A549 (cell line): ENCODE results near the gene SPIRE1. TPM values are rescaled to one million over a fixed set of nuclear protein-coding genes. Genes with fewer than 3 reads are reported as not detected.

Experiments
- ATAC-seq, 2 experiments: fragments of 200-7000 bp in 1 of 2; fragments of >200 bp in 1 of 2; cut with Nextera tagmentation in 1 of 2; cut with Tn5 transposase in 1 of 2; 3 replicates each; pipeline versions ENCODE4 v1.8.0 to v1.9.1; 2018 to 2020; ENCODE audit warnings: mild to moderate bottlenecking in 1 of 2, moderate library complexity in 1 of 2
- CTCF ChIA-PET: fragments of 300-600 bp; sonication (Branson Sonifier 250); formaldehyde crosslinking; extraction: SDS; loops from one replicate; lab custom pipeline; 2021; ENCODE audit warnings: antibody characterized with exemption, inconsistent platforms; lab: Yijun Ruan, JAX
- POLR2A ChIA-PET: fragments of 350-600 bp; formaldehyde crosslinking; extraction: SDS; loops from one replicate; lab custom pipeline; 2021; ENCODE audit warnings: antibody characterized with exemption, inconsistent platforms; lab: Yijun Ruan, JAX
- DNase-seq, 2 experiments: peaks; one replicate each; pipeline versions ENCODE4 v3.0.0 to v3.0.0-alpha.2; 2011 to 2016; ENCODE audit warnings: low read depth in 1 of 2, low spot score in 1 of 2
- FAIRE-seq: peaks from 2 replicates; lab custom pipeline; 2011; peaks lifted over from hg19 to GRCh38; lab: Jason Lieb, UNC
- H3K27ac ChIP-seq, 2 experiments: fragments of >200 bp; sonication (Bioruptor Twin); formaldehyde crosslinking; 3 replicates each; pipeline ENCODE4 v1.5.1; 2016 to 2017
- H3K4me1 ChIP-seq: fragments of >200 bp; sonication (Bioruptor Twin); formaldehyde crosslinking; 3 replicates; pipeline ENCODE4 v1.6.1; 2016
- H3K4me2 ChIP-seq: fragments of >200 bp; sonication (Bioruptor Twin); formaldehyde crosslinking; 3 replicates; pipeline ENCODE4 v1.6.1; 2016
- H3K4me3 ChIP-seq: fragments of >200 bp; sonication (Bioruptor Twin); formaldehyde crosslinking; 3 replicates; pipeline ENCODE4 v1.5.1; 2016
- H3K9me3 ChIP-seq: fragments of >200 bp; sonication (Bioruptor Twin); formaldehyde crosslinking; 3 replicates; pipeline ENCODE4 v1.6.1; 2016
- CEBPB ChIP-seq, 2 experiments: fragments of >200 bp in 1 of 2; sonication (Bioruptor Twin) in 1 of 2; formaldehyde crosslinking in 1 of 2; IDR thresholded peaks; 2 replicates each; pipeline ENCODE4 v1.6.1; 2012 to 2016
- EHF ChIP-seq: fragments of 250-450 bp; sonication (Bioruptor Pico); IDR thresholded peaks from 2 replicates; pipeline ENCODE4 v1.5.0; 2020; ENCODE audit warnings: mild to moderate bottlenecking
- EP300 ChIP-seq, 2 experiments: fragments of >200 bp; sonication (Bioruptor Twin); formaldehyde crosslinking; IDR thresholded peaks; 2 replicates in 1 of 2; 3 replicates in 1 of 2; pipeline ENCODE4 v1.6.1; 2016 to 2017
- FOSB ChIP-seq: fragments of 250-450 bp; sonication (Bioruptor Pico); IDR thresholded peaks from 2 replicates; pipeline ENCODE4 v1.5.0; 2020; ENCODE audit warnings: mild to moderate bottlenecking, moderate library complexity
- HDAC2 ChIP-seq: fragments of 200-600 bp; sonication (generic); IDR thresholded peaks from 2 replicates; pipeline ENCODE4 v1.6.1; 2016
- HOXA7 ChIP-seq: fragments of 250-450 bp; sonication (Bioruptor Pico); IDR thresholded peaks from 2 replicates; pipeline ENCODE4 v1.5.0; 2020; ENCODE audit warnings: mild to moderate bottlenecking, moderate library complexity
- HOXB13 ChIP-seq: fragments of 250-450 bp; sonication (Bioruptor Pico); IDR thresholded peaks from 2 replicates; pipeline ENCODE4 v1.5.0; 2020; ENCODE audit warnings: low read depth, mild to moderate bottlenecking, moderate library complexity
- MAFK ChIP-seq: fragments of 450-650 bp; IDR thresholded peaks from 2 replicates; pipeline ENCODE4 v1.6.1; 2014; ENCODE audit not compliant: partially characterized antibody
- NPAS2 ChIP-seq: fragments of 250-450 bp; sonication (Bioruptor Pico); IDR thresholded peaks from 2 replicates; pipeline ENCODE4 v1.8.0; 2022; ENCODE audit warnings: mild to moderate bottlenecking, moderate library complexity, borderline replicate concordance
- PHF8 ChIP-seq: fragments of 200-600 bp; sonication (generic); IDR thresholded peaks from 2 replicates; pipeline ENCODE4 v1.6.1; 2016; ENCODE audit warnings: low read depth, mild to moderate bottlenecking, antibody characterized with exemption, moderate library complexity, borderline replicate concordance
- POLR2AphosphoS2 ChIP-seq: conservative IDR thresholded peaks from 2 replicates; pipeline ENCODE4 v1.6.1; 2012; ENCODE audit warnings: low read length, improper control_type of control experiment, inconsistent platforms
- RCOR1 ChIP-seq: fragments of 150-350 bp; IDR thresholded peaks from 2 replicates; pipeline ENCODE4 v1.6.1; 2014; ENCODE audit warnings: antibody characterized with exemption, low read length, low read depth
- RFX5 ChIP-seq: fragments of 450-650 bp; IDR thresholded peaks from 2 replicates; pipeline ENCODE4 v1.7.1; 2014; ENCODE audit warnings: antibody characterized with exemption, mild to moderate bottlenecking, moderate library complexity
- SMC3 ChIP-seq: fragments of >200 bp; sonication (Bioruptor Twin); formaldehyde crosslinking; IDR thresholded peaks from 3 replicates; pipeline ENCODE4 v1.6.1; 2018; ENCODE audit warnings: inconsistent platforms
- TFCP2L1 ChIP-seq: fragments of 250-450 bp; sonication (Bioruptor Pico); IDR thresholded peaks from 2 replicates; pipeline ENCODE4 v1.5.0; 2021; ENCODE audit warnings: mild to moderate bottlenecking
- TP53 ChIP-seq: fragments of 250-450 bp; sonication (Bioruptor Pico); IDR thresholded peaks from 2 replicates; pipeline ENCODE4 v1.5.0; 2021; ENCODE audit warnings: mild to moderate bottlenecking, moderate library complexity
- ZC3H11A ChIP-seq: fragments of 450-650 bp; IDR thresholded peaks from 2 replicates; pipeline ENCODE4 v1.6.1; 2014; ENCODE audit warnings: antibody characterized with exemption, mild to moderate bottlenecking
- ZSCAN20 ChIP-seq: fragments of 250-450 bp; sonication (Bioruptor Pico); IDR thresholded peaks from 2 replicates; pipeline ENCODE4 v1.8.0; 2022; ENCODE audit warnings: mild to moderate bottlenecking, moderate library complexity
- WGBS: methylation state at CpG from one replicate; pipeline ENCODE4 v1.1.6; 2017; ENCODE audit errors: missing lambda C conversion rate; 5-methylcytosine and 5-hydroxymethylcytosine counted together
- polyA plus RNA-seq, 4 experiments: library from polyadenylated mRNA; depleted of rRNA in 3 of 4; stranded (reverse); fragments of >200 nt; fragmentation: RNase III in 1 of 4; extraction: RNeasy Plus Mini Kit Qiagen cat#74134 plus additional on column Dnase treatment in 1 of 4; gene quantifications; 2 replicates in 3 of 4; 3 replicates in 1 of 4; pipeline ENCODE4 v1.2.3, GENCODE V29; 2011 to 2017
- TF ChIP-seq, protein P1 (sequence below): IDR thresholded peaks from 2 replicates; pipeline ENCODE4 v1.6.1; 2012; ENCODE audit warnings: low read depth, borderline replicate concordance
- TF ChIP-seq, protein P2 (sequence below): fragments of >200 bp; sonication (Bioruptor Twin); formaldehyde crosslinking; IDR thresholded peaks from 3 replicates; pipeline ENCODE4 v1.6.1; 2016
- TF ChIP-seq, protein P3 (sequence below): fragments of >200 bp; sonication (Bioruptor Twin); formaldehyde crosslinking; IDR thresholded peaks from 3 replicates; pipeline ENCODE4 v1.5.1; 2016

SPIRE1 gene
- polyA plus RNA-seq, 2 of the 4 experiments (the other 2 are of a cell fraction): 8.3 to 29.4 TPM

DNA sequence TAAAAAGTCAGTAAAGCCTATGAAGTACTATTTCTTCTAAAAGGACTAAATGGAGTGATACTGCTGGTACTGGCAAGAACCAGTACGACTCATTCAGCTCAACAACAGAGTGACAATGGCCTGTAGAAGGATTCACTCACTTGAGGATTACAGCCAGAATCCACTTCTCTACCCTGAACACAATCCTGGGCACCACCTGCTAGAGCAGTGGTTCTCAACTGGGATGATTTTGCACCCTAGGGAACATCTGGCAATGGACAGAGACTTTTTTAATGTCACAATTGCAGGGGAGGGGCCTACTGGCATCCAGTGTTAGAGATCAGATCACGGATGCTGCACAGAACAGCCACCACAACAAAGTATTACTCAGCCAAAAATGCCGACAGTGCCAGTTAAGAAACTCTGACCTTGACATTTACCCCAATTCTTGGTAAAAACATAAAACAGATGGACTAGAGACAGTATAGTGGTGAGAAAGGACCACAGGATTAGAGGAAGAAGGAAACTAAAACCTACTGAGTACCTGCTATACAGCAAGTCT lies 5.0 kb downstream of the SPIRE1 start (continued):
- TF ChIP-seq EP300 (IDR thresholded peaks at IDR 0.05) (no peak), HOXA7 (CRISPR knock-in tag) (no peak), PHF8 (no peak), HOXB13 (CRISPR knock-in tag) (no peak), ZSCAN20 (CRISPR knock-in tag) (no peak), MAFK (no peak), EHF (CRISPR knock-in tag) (no peak), SMC3 (no peak)
- TF ChIP-seq, protein P1, sequence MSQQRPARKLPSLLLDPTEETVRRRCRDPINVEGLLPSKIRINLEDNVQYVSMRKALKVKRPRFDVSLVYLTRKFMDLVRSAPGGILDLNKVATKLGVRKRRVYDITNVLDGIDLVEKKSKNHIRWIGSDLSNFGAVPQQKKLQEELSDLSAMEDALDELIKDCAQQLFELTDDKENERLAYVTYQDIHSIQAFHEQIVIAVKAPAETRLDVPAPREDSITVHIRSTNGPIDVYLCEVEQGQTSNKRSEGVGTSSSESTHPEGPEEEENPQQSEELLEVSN: no peak
- TF ChIP-seq, protein P2, sequence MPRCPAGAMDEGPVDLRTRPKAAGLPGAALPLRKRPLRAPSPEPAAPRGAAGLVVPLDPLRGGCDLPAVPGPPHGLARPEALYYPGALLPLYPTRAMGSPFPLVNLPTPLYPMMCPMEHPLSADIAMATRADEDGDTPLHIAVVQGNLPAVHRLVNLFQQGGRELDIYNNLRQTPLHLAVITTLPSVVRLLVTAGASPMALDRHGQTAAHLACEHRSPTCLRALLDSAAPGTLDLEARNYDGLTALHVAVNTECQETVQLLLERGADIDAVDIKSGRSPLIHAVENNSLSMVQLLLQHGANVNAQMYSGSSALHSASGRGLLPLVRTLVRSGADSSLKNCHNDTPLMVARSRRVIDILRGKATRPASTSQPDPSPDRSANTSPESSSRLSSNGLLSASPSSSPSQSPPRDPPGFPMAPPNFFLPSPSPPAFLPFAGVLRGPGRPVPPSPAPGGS: no peak

DNA sequence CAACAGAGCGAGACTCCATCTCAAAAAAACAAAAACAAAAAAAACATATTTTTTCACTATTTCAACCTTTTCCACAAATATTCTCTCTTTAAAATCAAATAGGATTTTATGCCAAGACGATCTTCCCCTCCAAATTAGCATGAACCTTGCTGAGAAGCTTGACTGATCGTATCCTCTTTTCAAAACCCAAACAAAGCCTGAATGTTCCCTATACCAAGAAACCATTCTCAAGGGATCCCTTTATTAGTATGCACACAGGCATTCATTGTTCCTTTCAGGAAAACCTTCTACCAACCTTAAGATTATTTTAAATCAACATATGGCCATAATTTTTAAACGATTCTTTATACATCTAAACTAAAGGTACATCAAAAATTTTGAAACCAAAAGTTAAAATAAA lies 6.3 kb downstream of the SPIRE1 start:
- Histone ChIP-seq H3K4me1 (peaks cover 26% of the 10 kb centered on the region), H3K4me3 (no peak overlapping the region), H3K4me2 (no peak overlapping the region), H3K9me3 (no peaks in the 10 kb centered on the region), H3K27ac (no peak overlapping the region)
- FAIRE-seq (no peak), DNase-seq (no peak), ATAC-seq (no peak)
- ChIA-PET POLR2A (no interaction called here), CTCF (no interaction called here)
- TF ChIP-seq HDAC2: no peak
- no peak for TF ChIP-seq FOSB (CRISPR knock-in tag)
- TF ChIP-seq TP53: no peak
- TF ChIP-seq, protein P2: no peak
- TF ChIP-seq NPAS2 (CRISPR knock-in tag): no peak
- no peak for TF ChIP-seq TFCP2L1
- TF ChIP-seq CEBPB (IDR thresholded peaks at IDR 0.05): no peak
- TF ChIP-seq POLR2AphosphoS2: no peak
- no peak for TF ChIP-seq RFX5
- TF ChIP-seq ZC3H11A: no peak
- WGBS: 84% methylated on average over 4 of the region's 4 CpGs

DNA sequence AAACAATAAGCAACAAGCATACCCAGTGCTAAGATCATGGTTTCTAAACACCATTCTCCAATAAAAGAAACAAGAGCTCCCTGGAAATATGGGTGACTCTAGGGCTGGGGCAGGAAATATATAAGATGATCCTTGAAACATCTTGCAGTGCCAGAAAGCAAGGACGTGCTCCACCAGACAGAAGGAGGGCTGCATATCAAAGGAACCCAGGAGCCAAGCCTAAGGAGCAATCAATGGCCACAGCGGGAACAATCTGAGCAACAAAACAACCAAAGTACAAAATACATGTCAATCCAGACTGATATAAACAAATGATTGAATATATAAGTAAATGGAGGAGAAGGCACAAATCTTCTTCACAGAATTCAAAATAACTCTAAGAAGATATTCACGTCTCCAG lies 10.1 kb downstream of the SPIRE1 start:
- no peak for ATAC-seq
- ChIA-PET CTCF (no interaction called here), POLR2A (no interaction called here)
- H3K4me2 ChIP-seq: no peak overlapping the region
- H3K9me3 ChIP-seq: no peaks in the 10 kb centered on the region
- FAIRE-seq: no peak
- H3K4me1 ChIP-seq: peaks cover 20% of the 10 kb centered on the region
- no peak overlapping the region for H3K27ac ChIP-seq
- DNase-seq: no peak
- 95% methylated on average over 3 of the region's 3 CpGs for WGBS
- no peak overlapping the region for H3K4me3 ChIP-seq
- TF ChIP-seq EHF (CRISPR knock-in tag): no peak
- no peak for TF ChIP-seq RCOR1
- TF ChIP-seq, protein P3, sequence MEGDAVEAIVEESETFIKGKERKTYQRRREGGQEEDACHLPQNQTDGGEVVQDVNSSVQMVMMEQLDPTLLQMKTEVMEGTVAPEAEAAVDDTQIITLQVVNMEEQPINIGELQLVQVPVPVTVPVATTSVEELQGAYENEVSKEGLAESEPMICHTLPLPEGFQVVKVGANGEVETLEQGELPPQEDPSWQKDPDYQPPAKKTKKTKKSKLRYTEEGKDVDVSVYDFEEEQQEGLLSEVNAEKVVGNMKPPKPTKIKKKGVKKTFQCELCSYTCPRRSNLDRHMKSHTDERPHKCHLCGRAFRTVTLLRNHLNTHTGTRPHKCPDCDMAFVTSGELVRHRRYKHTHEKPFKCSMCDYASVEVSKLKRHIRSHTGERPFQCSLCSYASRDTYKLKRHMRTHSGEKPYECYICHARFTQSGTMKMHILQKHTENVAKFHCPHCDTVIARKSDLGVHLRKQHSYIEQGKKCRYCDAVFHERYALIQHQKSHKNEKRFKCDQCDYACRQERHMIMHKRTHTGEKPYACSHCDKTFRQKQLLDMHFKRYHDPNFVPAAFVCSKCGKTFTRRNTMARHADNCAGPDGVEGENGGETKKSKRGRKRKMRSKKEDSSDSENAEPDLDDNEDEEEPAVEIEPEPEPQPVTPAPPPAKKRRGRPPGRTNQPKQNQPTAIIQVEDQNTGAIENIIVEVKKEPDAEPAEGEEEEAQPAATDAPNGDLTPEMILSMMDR: no peak
